Ishikawa (cell line): ENCODE data around the gene MAP1B.

Experiments
- CEBPB ChIP-seq: IDR thresholded peaks from 2 replicates; pipeline ENCODE4 v1.6.1; 2012
- CREB1 ChIP-seq: IDR thresholded peaks from 2 replicates; pipeline ENCODE4 v1.6.1; 2012; ENCODE audit warnings: low read depth
- EP300 ChIP-seq: IDR thresholded peaks from 2 replicates; pipeline ENCODE4 v1.6.1; 2012; ENCODE audit warnings: borderline replicate concordance
- FOXM1 ChIP-seq: IDR thresholded peaks from 2 replicates; pipeline ENCODE4 v1.6.1; 2012; ENCODE audit warnings: low read depth, borderline replicate concordance
- RAD21 ChIP-seq: IDR thresholded peaks from 2 replicates; pipeline ENCODE4 v1.6.1; 2012; ENCODE audit warnings: low read depth
- YY1 ChIP-seq: IDR thresholded peaks from 2 replicates; pipeline ENCODE4 v1.6.1; 2012; ENCODE audit warnings: low read depth
- TF ChIP-seq, protein P1 (sequence below): IDR thresholded peaks from 2 replicates; pipeline ENCODE4 v1.6.1; 2012; ENCODE audit warnings: low read depth, mild to moderate bottlenecking

DNA sequence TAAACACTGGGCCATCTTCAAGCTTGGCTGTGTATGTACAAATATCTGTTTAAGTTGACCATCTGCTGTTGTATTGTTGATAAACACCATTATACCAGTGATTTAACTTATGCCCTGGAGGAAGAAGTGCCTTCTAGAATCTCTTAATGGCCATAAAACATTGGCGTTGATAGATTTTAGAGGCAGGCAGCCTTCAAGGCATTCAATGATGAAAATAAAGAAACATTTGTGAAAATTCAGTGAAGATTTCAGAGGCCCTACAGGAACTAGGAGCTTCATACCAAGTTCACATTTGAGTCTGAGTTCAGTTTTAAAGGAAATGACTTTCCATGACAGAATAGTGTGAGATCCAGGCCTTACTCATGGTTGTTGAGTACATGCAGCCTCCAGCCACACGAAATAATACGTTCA, 52.2 kb downstream of the MAP1B start:
- TF ChIP-seq EP300 = no peak
- no peak for TF ChIP-seq YY1
- TF ChIP-seq, protein P1, sequence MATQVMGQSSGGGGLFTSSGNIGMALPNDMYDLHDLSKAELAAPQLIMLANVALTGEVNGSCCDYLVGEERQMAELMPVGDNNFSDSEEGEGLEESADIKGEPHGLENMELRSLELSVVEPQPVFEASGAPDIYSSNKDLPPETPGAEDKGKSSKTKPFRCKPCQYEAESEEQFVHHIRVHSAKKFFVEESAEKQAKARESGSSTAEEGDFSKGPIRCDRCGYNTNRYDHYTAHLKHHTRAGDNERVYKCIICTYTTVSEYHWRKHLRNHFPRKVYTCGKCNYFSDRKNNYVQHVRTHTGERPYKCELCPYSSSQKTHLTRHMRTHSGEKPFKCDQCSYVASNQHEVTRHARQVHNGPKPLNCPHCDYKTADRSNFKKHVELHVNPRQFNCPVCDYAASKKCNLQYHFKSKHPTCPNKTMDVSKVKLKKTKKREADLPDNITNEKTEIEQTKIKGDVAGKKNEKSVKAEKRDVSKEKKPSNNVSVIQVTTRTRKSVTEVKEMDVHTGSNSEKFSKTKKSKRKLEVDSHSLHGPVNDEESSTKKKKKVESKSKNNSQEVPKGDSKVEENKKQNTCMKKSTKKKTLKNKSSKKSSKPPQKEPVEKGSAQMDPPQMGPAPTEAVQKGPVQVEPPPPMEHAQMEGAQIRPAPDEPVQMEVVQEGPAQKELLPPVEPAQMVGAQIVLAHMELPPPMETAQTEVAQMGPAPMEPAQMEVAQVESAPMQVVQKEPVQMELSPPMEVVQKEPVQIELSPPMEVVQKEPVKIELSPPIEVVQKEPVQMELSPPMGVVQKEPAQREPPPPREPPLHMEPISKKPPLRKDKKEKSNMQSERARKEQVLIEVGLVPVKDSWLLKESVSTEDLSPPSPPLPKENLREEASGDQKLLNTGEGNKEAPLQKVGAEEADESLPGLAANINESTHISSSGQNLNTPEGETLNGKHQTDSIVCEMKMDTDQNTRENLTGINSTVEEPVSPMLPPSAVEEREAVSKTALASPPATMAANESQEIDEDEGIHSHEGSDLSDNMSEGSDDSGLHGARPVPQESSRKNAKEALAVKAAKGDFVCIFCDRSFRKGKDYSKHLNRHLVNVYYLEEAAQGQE = no peak
- no peak for TF ChIP-seq RAD21
- TF ChIP-seq CEBPB = no peak
- no peak for TF ChIP-seq FOXM1
- TF ChIP-seq CREB1 = no peak
